WTC11 (cell line): ENCODE results near the gene SLC19A3.

Experiments
- ATF2 ChIP-seq: sonication (generic); formaldehyde crosslinking; IDR thresholded peaks from 2 replicates; pipeline ENCODE4 v1.8.1; 2022; ENCODE audit warnings: low read depth, missing genetic modification reagents, borderline replicate concordance
- ATF6 ChIP-seq: sonication (generic); formaldehyde crosslinking; IDR thresholded peaks from 2 replicates; pipeline ENCODE4 v1.8.1; 2023; ENCODE audit warnings: mild to moderate bottlenecking, missing genetic modification reagents
- CREB1 ChIP-seq: sonication (generic); formaldehyde crosslinking; IDR thresholded peaks from 2 replicates; pipeline ENCODE4 v1.8.0; 2023; ENCODE audit warnings: mild to moderate bottlenecking, missing genetic modification reagents
- CTCF ChIP-seq: fragments of 200-600 bp; IDR thresholded peaks from 2 replicates; pipeline ENCODE4 v1.8.0; 2022; ENCODE audit warnings: antibody characterized with exemption
- ESRRA ChIP-seq: sonication (generic); formaldehyde crosslinking; IDR thresholded peaks from 2 replicates; pipeline ENCODE4 v1.8.1; 2022; ENCODE audit warnings: mild to moderate bottlenecking, missing genetic modification reagents, borderline replicate concordance
- NR1H2 ChIP-seq: sonication (generic); formaldehyde crosslinking; IDR thresholded peaks from 2 replicates; pipeline ENCODE4 v1.9.0; 2021; ENCODE audit warnings: mild to moderate bottlenecking, moderate library complexity, missing genetic modification reagents
- PRDM15 ChIP-seq: sonication (generic); formaldehyde crosslinking; IDR thresholded peaks from 2 replicates; pipeline ENCODE4 v1.8.0; 2022; ENCODE audit warnings: missing genetic modification reagents
- USF2 ChIP-seq: sonication (generic); formaldehyde crosslinking; IDR thresholded peaks from 2 replicates; pipeline ENCODE4 v1.8.1; 2023; ENCODE audit warnings: mild to moderate bottlenecking, missing genetic modification reagents, moderate library complexity
- ZNF121 ChIP-seq: sonication (generic); formaldehyde crosslinking; IDR thresholded peaks from 2 replicates; pipeline ENCODE4 v1.8.0; 2023; ENCODE audit warnings: missing genetic modification reagents
- ZNF232 ChIP-seq: sonication (generic); formaldehyde crosslinking; IDR thresholded peaks from 2 replicates; pipeline ENCODE4 v1.8.0; 2022; ENCODE audit warnings: mild to moderate bottlenecking, missing genetic modification reagents

GRCh38 chr2:227634201-227634600, 83.6 kb downstream of the SLC19A3 start:
- TF ChIP-seq PRDM15 (CRISPR knock-in tag) (no peak), CREB1 (CRISPR knock-in tag) (no peak), CTCF (no peak), USF2 (no peak), ZNF232 (no peak), NR1H2 (CRISPR knock-in tag) (no peak), ATF2 (CRISPR knock-in tag) (no peak), ATF6 (CRISPR knock-in tag) (no peak), ESRRA (no peak), ZNF121 (CRISPR knock-in tag) (no peak)
